H1 (cell line): Measurements from ENCODE around the gene ACSL3. TPM values are rescaled to one million over a fixed set of nuclear protein-coding genes. Genes with fewer than 3 reads are reported as not detected.

Experiments used
- CTCF ChIA-PET: fragments of 300-600 bp; sonication (Branson Sonifier 250); formaldehyde crosslinking; loops from one replicate; lab custom pipeline; 2021; ENCODE audit not compliant: partially characterized antibody; lab: Charles Lee
- POLR2A ChIA-PET: fragments of 300-600 bp; sonication (Branson Sonifier 250); formaldehyde crosslinking; loops from one replicate; lab custom pipeline; 2021; ENCODE audit warnings: inconsistent platforms; ENCODE audit not compliant: partially characterized antibody; lab: Charles Lee
- DNase-seq, 2 experiments: peaks; one replicate each; pipeline versions ENCODE4 v3.0.0 to v3.0.0-alpha.2; 2010 to 2022; ENCODE audit warnings: low spot score in 2 of 2, low read depth in 1 of 2, mixed read lengths in 1 of 2
- FAIRE-seq: peaks from 2 replicates; lab custom pipeline; 2011; peaks lifted over from hg19 to GRCh38; lab: Jason Lieb, UNC
- H2AFZ ChIP-seq: 2 replicates; pipeline ENCODE4 v1.8.1; 2012; ENCODE audit warnings: low read length, inconsistent platforms
- H2AK5ac ChIP-seq: 2 replicates; pipeline ENCODE4 v1.6.1; 2013; ENCODE audit warnings: low read depth, low read length
- H2BK120ac ChIP-seq: replicated peaks from 2 replicates; pipeline ENCODE3; 2013; ENCODE audit warnings: low read depth, low read length, inconsistent platforms
- H2BK12ac ChIP-seq: 2 replicates; pipeline ENCODE4 v1.6.1; 2013; ENCODE audit warnings: low read depth, low read length
- H2BK15ac ChIP-seq: 2 replicates; pipeline ENCODE4 v1.6.1; 2013; ENCODE audit warnings: low read length
- H2BK20ac ChIP-seq: 2 replicates; pipeline ENCODE4 v1.6.1; 2013; ENCODE audit warnings: low read length
- H2BK5ac ChIP-seq: 2 replicates; pipeline ENCODE4 v1.6.1; 2013; ENCODE audit warnings: low read depth, low read length
- H3K14ac ChIP-seq: 2 replicates; pipeline ENCODE4 v1.6.1; 2013; ENCODE audit warnings: inconsistent platforms; ENCODE audit not compliant: insufficient read length
- H3K18ac ChIP-seq: 2 replicates; pipeline ENCODE4 v1.6.1; 2013; ENCODE audit warnings: low read length; ENCODE audit errors: extremely low read depth
- H3K23ac ChIP-seq: 2 replicates; pipeline ENCODE4 v1.6.1; 2013; ENCODE audit warnings: inconsistent platforms; ENCODE audit not compliant: insufficient read length
- H3K23me2 ChIP-seq: 2 replicates; pipeline ENCODE4 v1.6.1; 2013; ENCODE audit warnings: low read depth, low read length
- H3K27ac ChIP-seq: 2 replicates; pipeline ENCODE4 v1.6.1; 2011; ENCODE audit warnings: low read depth, low read length, inconsistent platforms
- H3K27me3 ChIP-seq, 4 experiments: replicated peaks in 1 of 4; 1 replicate in 1 of 4; 2 replicates in 3 of 4; pipeline versions ENCODE4 v1.6.1 to v1.8.1; 2011 to 2013; ENCODE audit warnings: low read length in 3 of 4, mild to moderate bottlenecking in 3 of 4, inconsistent platforms in 2 of 4, mixed read lengths in 2 of 4, moderate library complexity in 1 of 4; ENCODE audit not compliant: control insufficient read depth in 3 of 4, insufficient read depth in 3 of 4; ENCODE audit errors: extremely low read depth in 1 of 4
- H3K36me3 ChIP-seq, 4 experiments: 2 replicates each; pipeline versions ENCODE4 v1.6.1 to v1.8.1; 2011 to 2013; ENCODE audit warnings: mild to moderate bottlenecking in 4 of 4, low read length in 3 of 4, moderate library complexity in 2 of 4, control low read depth in 1 of 4, inconsistent platforms in 1 of 4; ENCODE audit not compliant: insufficient read depth in 4 of 4, control insufficient read depth in 2 of 4
- H3K4ac ChIP-seq: replicated peaks from 2 replicates; pipeline ENCODE3; 2013; ENCODE audit warnings: low read length, low read depth, mixed read lengths, inconsistent platforms; ENCODE audit not compliant: insufficient read length
- H3K4me1 ChIP-seq, 4 experiments: replicated peaks in 1 of 4; 1 replicate in 1 of 4; 2 replicates in 3 of 4; pipeline versions ENCODE4 v1.6.1 to v1.8.1; 2011 to 2013; ENCODE audit warnings: low read length in 3 of 4, inconsistent platforms in 2 of 4, mixed read lengths in 1 of 4; ENCODE audit not compliant: insufficient read depth in 4 of 4, control insufficient read depth in 3 of 4
- H3K4me2 ChIP-seq, 2 experiments: 2 replicates each; pipeline versions ENCODE4 v1.6.1 to v1.8.1; 2011 to 2013; ENCODE audit warnings: low read depth in 2 of 2, low read length in 2 of 2, control low read depth in 1 of 2, inconsistent platforms in 1 of 2, mild to moderate bottlenecking in 1 of 2; ENCODE audit not compliant: insufficient read depth in 1 of 2
- H3K4me3 ChIP-seq, 4 experiments: fragments of 200-600, 300-600 bp in 1 of 4; sonication (generic), shearing (Covaris generic), sonication (Bioruptor Twin) in 1 of 4; 2 replicates each; pipeline versions ENCODE4 v1.5.1 to v1.8.1; 2011 to 2016; ENCODE audit warnings: low read length in 4 of 4, low read depth in 3 of 4, control low read depth in 2 of 4, inconsistent platforms in 2 of 4, mild to moderate bottlenecking in 2 of 4, mixed read lengths in 1 of 4, moderate library complexity in 1 of 4; ENCODE audit not compliant: insufficient read depth in 2 of 4; ENCODE audit errors: extremely low read depth in 1 of 4
- H3K56ac ChIP-seq: replicated peaks from 2 replicates; pipeline ENCODE3; 2013; ENCODE audit warnings: low read depth, mild to moderate bottlenecking, mixed read lengths, low read length, inconsistent platforms; ENCODE audit not compliant: insufficient read length
- H3K79me1 ChIP-seq: 2 replicates; pipeline ENCODE4 v1.6.1; 2013; ENCODE audit warnings: low read depth, low read length, control low read depth
- H3K79me2 ChIP-seq, 2 experiments: 2 replicates each; pipeline versions ENCODE4 v1.6.1 to v1.8.1; 2012 to 2013; ENCODE audit warnings: low read length in 2 of 2, mild to moderate bottlenecking in 2 of 2, inconsistent platforms in 1 of 2; ENCODE audit not compliant: insufficient read depth in 2 of 2, control insufficient read depth in 1 of 2
- H3K9ac ChIP-seq, 4 experiments: replicated peaks in 1 of 4; 1 replicate in 1 of 4; 2 replicates in 3 of 4; pipeline versions ENCODE4 v1.6.1 to v1.8.1; 2011 to 2013; ENCODE audit warnings: low read depth in 3 of 4, low read length in 3 of 4, control low read depth in 2 of 4, mild to moderate bottlenecking in 2 of 4, moderate library complexity in 2 of 4, inconsistent platforms in 1 of 4; ENCODE audit errors: extremely low read depth in 1 of 4
- H3K9me3 ChIP-seq, 2 experiments: 2 replicates each; pipeline versions ENCODE4 v1.6.1 to v1.8.1; 2012 to 2013; ENCODE audit warnings: mild to moderate bottlenecking in 2 of 2, moderate library complexity in 2 of 2, control low read depth in 1 of 2, inconsistent platforms in 1 of 2, low read depth in 1 of 2, low read length in 1 of 2, mixed read lengths in 1 of 2; ENCODE audit not compliant: insufficient read depth in 2 of 2
- H4K20me1 ChIP-seq, 2 experiments: replicated peaks in 1 of 2; 2 replicates each; pipeline versions ENCODE3 to v1.8.1; 2011 to 2013; ENCODE audit warnings: inconsistent platforms in 2 of 2, low read length in 2 of 2, mild to moderate bottlenecking in 1 of 2; ENCODE audit not compliant: insufficient read depth in 2 of 2, control insufficient read depth in 1 of 2
- H4K5ac ChIP-seq: 2 replicates; pipeline ENCODE4 v1.6.1; 2013; ENCODE audit warnings: low read length, low read depth, mixed read lengths, inconsistent platforms; ENCODE audit not compliant: insufficient read length
- H4K8ac ChIP-seq: 2 replicates; pipeline ENCODE4 v1.8.0; 2013; ENCODE audit warnings: mild to moderate bottlenecking, moderate library complexity, low read length, inconsistent platforms; ENCODE audit not compliant: insufficient read depth; ENCODE audit errors: extremely low read depth
- H4K91ac ChIP-seq: replicated peaks from 2 replicates; pipeline ENCODE3; 2013; ENCODE audit warnings: low read length, mixed read lengths, inconsistent platforms; ENCODE audit not compliant: insufficient read length
- ASH2L ChIP-seq: fragments of 200-600, 300-600 bp; sonication (generic); IDR thresholded peaks from one replicate; pipeline ENCODE4 v1.7.1; 2017; ENCODE audit warnings: low read length
- CTBP2 ChIP-seq: IDR thresholded peaks from 2 replicates; pipeline ENCODE4 v1.7.0; 2011; ENCODE audit warnings: borderline replicate concordance, mild to moderate bottlenecking, moderate library complexity, mixed read lengths, low read length; ENCODE audit not compliant: insufficient read depth, insufficient read length
- JUN ChIP-seq: IDR thresholded peaks from 2 replicates; pipeline ENCODE4 v1.6.1; 2011; ENCODE audit warnings: low read depth, mild to moderate bottlenecking, improper control_type of control experiment, low read length
- JUND ChIP-seq: IDR thresholded peaks from 2 replicates; pipeline ENCODE4 v1.6.1; 2011; ENCODE audit warnings: mild to moderate bottlenecking, improper control_type of control experiment, low read length
- KDM4A ChIP-seq: IDR thresholded peaks from one replicate; pipeline ENCODE4 v1.7.1; 2012; ENCODE audit warnings: low read depth, mild to moderate bottlenecking, moderate library complexity, low read length, inconsistent platforms; ENCODE audit not compliant: severe bottlenecking
- MAFK ChIP-seq: IDR thresholded peaks from 2 replicates; pipeline ENCODE4 v1.6.1; 2012; ENCODE audit warnings: low read depth, mild to moderate bottlenecking, improper control_type of control experiment, low read length
- PHF8 ChIP-seq: fragments of 200-600 bp; sonication (generic); conservative IDR thresholded peaks from 2 replicates; pipeline ENCODE4 v1.7.1; 2012; ENCODE audit warnings: low read depth, mild to moderate bottlenecking, inconsistent platforms, low read length, moderate library complexity
- SIRT6 ChIP-seq: IDR thresholded peaks from one replicate; pipeline ENCODE4 v1.7.1; 2012; ENCODE audit warnings: low read length, inconsistent platforms
- SP1 ChIP-seq: IDR thresholded peaks from 2 replicates; pipeline ENCODE4 v1.6.1; 2011; ENCODE audit warnings: low read depth, low read length
- TAF1 ChIP-seq: IDR thresholded peaks from 2 replicates; pipeline ENCODE4 v1.6.1; 2011; ENCODE audit warnings: mild to moderate bottlenecking, low read depth, low read length
- TCF12 ChIP-seq: IDR thresholded peaks from 2 replicates; pipeline ENCODE4 v1.6.1; 2011; ENCODE audit warnings: low read depth, mild to moderate bottlenecking, low read length
- ZNF274 ChIP-seq: IDR thresholded peaks from 2 replicates; pipeline ENCODE4 v1.7.0; 2012; ENCODE audit warnings: low read length, borderline replicate concordance; ENCODE audit errors: extremely low read depth
- WGBS, 2 experiments: shearing (Covaris generic) in 1 of 2; methylation state at CpG; one replicate each; pipeline versions ENCODE4 v1.1.6 to v1.1.7; 2013 to 2015; ENCODE audit warnings: low lambda C conversion rate in 2 of 2, mixed read lengths in 2 of 2, inconsistent platforms in 1 of 2, low coverage in 1 of 2, missing lambda C conversion rate in 1 of 2; ENCODE audit not compliant: insufficient replicate concordance in 2 of 2, insufficient coverage in 1 of 2, insufficient read length in 1 of 2; ENCODE audit errors: extremely low coverage in 1 of 2, missing lambda C conversion rate in 1 of 2; 5-methylcytosine and 5-hydroxymethylcytosine counted together
- polyA plus RNA-seq, 7 experiments: library from polyadenylated mRNA; depleted of rRNA in 3 of 7; stranded (reverse) in 5 of 7; unstranded in 2 of 7; fragments of >200 nt in 5 of 7; fragments of 200-250 nt in 2 of 7; gene quantifications; 1 replicate in 5 of 7; 2 replicates in 1 of 7; 4 replicates in 1 of 7; pipeline versions ENCODE4 v1.2.1 to v1.2.3, GENCODE V29; 2011 to 2013; ENCODE audit warnings: missing spikeins in 2 of 7, mixed read lengths in 2 of 7
- total RNA-seq: library from RNA; stranded (reverse); fragmentation: NEBNext Ultra II Directional; extraction: Animal tissue kit (Norgen Biotek cat#: 25700); gene quantifications from 2 replicates; pipeline ENCODE4 v1.2.1, GENCODE V29; 2021
- TF ChIP-seq, protein P1 (sequence below), 3 experiments: IDR thresholded peaks; 1 replicate in 2 of 3; 2 replicates in 1 of 3; pipeline versions ENCODE4 v1.5.1 to v1.6.1; 2011; ENCODE audit warnings: low read length in 3 of 3, mild to moderate bottlenecking in 3 of 3, inconsistent platforms in 2 of 3, low read depth in 1 of 3, moderate library complexity in 1 of 3; ENCODE audit not compliant: insufficient read depth in 1 of 3; ENCODE audit errors: control extremely low read depth in 1 of 3

The ACSL3 gene
- total and polyA plus RNA-seq, 2 of the 8 experiments (the other 6 are each of a cell fraction or from before 2014, with no cell fraction given): 37.5 to 98.1 TPM

DNA sequence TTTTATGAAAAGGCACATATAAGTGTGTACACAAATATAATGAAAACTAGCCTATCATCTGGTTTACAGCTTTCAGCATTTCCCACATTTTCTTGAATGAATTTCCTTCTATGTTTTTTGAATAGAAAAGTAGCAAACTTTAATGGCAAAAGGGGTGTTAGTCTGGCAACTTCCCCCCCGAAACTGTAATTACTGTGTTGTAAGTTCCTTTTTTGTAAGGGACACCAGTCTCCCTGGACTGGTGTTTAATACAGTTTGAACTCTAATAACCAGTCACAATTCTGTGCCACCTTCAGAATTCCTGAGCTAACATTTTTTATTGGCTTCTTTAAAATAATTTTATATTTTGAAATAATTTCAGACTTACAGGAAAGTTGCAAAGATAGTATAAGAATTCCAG, 94.2 kb downstream of the ACSL3 start:
- CTCF ChIA-PET: interaction anchor here (1.3 kb wide), 2 partner anchors 264 to 265 kb away, joined by 3 read pairs; no protein-coding TSS in a partner anchor
- H3K27me3 ChIP-seq: no peaks in the 10 kb centered on the region
- no peak for TF ChIP-seq ZNF274
- no peak for TF ChIP-seq PHF8
- TF ChIP-seq TAF1: no peak
- TF ChIP-seq JUND: no peak
- no peak for TF ChIP-seq JUN
- no peak for TF ChIP-seq KDM4A
- no peak for TF ChIP-seq SIRT6
- TF ChIP-seq TCF12: no peak
- no peak for TF ChIP-seq ASH2L
- TF ChIP-seq CTBP2: no peak
- TF ChIP-seq MAFK: no peak
- TF ChIP-seq SP1: no peak
- TF ChIP-seq, protein P1, sequence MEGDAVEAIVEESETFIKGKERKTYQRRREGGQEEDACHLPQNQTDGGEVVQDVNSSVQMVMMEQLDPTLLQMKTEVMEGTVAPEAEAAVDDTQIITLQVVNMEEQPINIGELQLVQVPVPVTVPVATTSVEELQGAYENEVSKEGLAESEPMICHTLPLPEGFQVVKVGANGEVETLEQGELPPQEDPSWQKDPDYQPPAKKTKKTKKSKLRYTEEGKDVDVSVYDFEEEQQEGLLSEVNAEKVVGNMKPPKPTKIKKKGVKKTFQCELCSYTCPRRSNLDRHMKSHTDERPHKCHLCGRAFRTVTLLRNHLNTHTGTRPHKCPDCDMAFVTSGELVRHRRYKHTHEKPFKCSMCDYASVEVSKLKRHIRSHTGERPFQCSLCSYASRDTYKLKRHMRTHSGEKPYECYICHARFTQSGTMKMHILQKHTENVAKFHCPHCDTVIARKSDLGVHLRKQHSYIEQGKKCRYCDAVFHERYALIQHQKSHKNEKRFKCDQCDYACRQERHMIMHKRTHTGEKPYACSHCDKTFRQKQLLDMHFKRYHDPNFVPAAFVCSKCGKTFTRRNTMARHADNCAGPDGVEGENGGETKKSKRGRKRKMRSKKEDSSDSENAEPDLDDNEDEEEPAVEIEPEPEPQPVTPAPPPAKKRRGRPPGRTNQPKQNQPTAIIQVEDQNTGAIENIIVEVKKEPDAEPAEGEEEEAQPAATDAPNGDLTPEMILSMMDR (IDR thresholded peaks at IDR 0.05; ENCODE audit: control extremely low read depth in 1 of 3, insufficient read depth in 1 of 3, low read depth in 1 of 3, low read length in 3 of 3): no peak

More for the DNA sequence above, 94.2 kb downstream of the ACSL3 start:
- no peak overlapping the region for H3K23ac ChIP-seq
- H2AFZ ChIP-seq: no peak overlapping the region
- H2BK5ac ChIP-seq: no peak overlapping the region
- H4K8ac ChIP-seq: no peak overlapping the region
- H3K56ac ChIP-seq: no peak overlapping the region
- H2BK120ac ChIP-seq: no peak overlapping the region
- H3K79me2 ChIP-seq: no peaks in the 10 kb centered on the region
- H3K4ac ChIP-seq: no peak overlapping the region
- no peak for FAIRE-seq
- H3K79me1 ChIP-seq: no peaks in the 10 kb centered on the region
- no peak overlapping the region for H3K9ac ChIP-seq
- POLR2A ChIA-PET: no interaction called here
- no peak overlapping the region for H3K18ac ChIP-seq
- no peak overlapping the region for H2BK20ac ChIP-seq
- H3K23me2 ChIP-seq: no peaks in the 10 kb centered on the region
- H2AK5ac ChIP-seq: no peak overlapping the region
- no peak overlapping the region for H3K4me3 ChIP-seq
- no peaks in the 10 kb centered on the region for H3K36me3 ChIP-seq
- H4K5ac ChIP-seq: no peak overlapping the region
- no peak overlapping the region for H4K91ac ChIP-seq
- H3K4me1 ChIP-seq: no peaks in the 10 kb centered on the region; a peak in 1 of 7 replicates
- no peak overlapping the region for H3K4me2 ChIP-seq
- H2BK12ac ChIP-seq: no peak overlapping the region
- no peak overlapping the region for H3K27ac ChIP-seq
- no peaks in the 10 kb centered on the region for H4K20me1 ChIP-seq
- no peak overlapping the region for H2BK15ac ChIP-seq
- H3K9me3 ChIP-seq: no peaks in the 10 kb centered on the region
- 78% methylated on average over 1 of the region's 1 CpG; no CpG with 5 or more reads in 1 of the 2 experiments for WGBS, 2 experiments
- no peak overlapping the region for H3K14ac ChIP-seq
- DNase-seq: no peak
